Kidney (tissue), 14 donors: Measurements from ENCODE around the gene NTHL1. TPM values are rescaled to one million over a fixed set of nuclear protein-coding genes. Genes with fewer than 3 reads are reported as not detected.

ENCODE experiments used
- DNase-seq, 5 donors: peaks; one replicate each; pipeline ENCODE4 v3.0.0-alpha.2; 2013 to 2020
- FAIRE-seq: peaks from 2 replicates; lab custom pipeline; 2012; peaks lifted over from hg19 to GRCh38; lab: Jason Lieb, UNC
- H3K27ac ChIP-seq, 2 donors: one replicate each; pipeline ENCODE4 v1.7.0; 2013; ENCODE audit warnings: low read depth in 2 of 2, low read length in 2 of 2, inconsistent platforms in 1 of 2
- H3K27me3 ChIP-seq: one replicate; pipeline ENCODE4 v1.7.1; 2013; ENCODE audit warnings: low read length, inconsistent platforms; ENCODE audit not compliant: control insufficient read depth, insufficient read depth
- H3K36me3 ChIP-seq, 3 donors: one replicate each; pipeline versions ENCODE4 v1.7.0 to v1.7.1; 2013; ENCODE audit warnings: low read length in 3 of 3, control low read depth in 1 of 3, inconsistent platforms in 1 of 3; ENCODE audit not compliant: insufficient read depth in 3 of 3, control insufficient read depth in 2 of 3
- H3K4me1 ChIP-seq, 3 donors: one replicate each; pipeline versions ENCODE4 v1.7.0 to v1.7.1; 2013; ENCODE audit warnings: low read length in 3 of 3, inconsistent platforms in 1 of 3, low read depth in 1 of 3; ENCODE audit not compliant: control insufficient read depth in 2 of 3, insufficient read depth in 2 of 3
- H3K4me3 ChIP-seq, 3 donors: one replicate each; pipeline versions ENCODE4 v1.7.0 to v1.8.1; 2013; ENCODE audit warnings: low read length in 3 of 3, control low read depth in 1 of 3, inconsistent platforms in 1 of 3
- H3K9ac ChIP-seq, 3 donors: one replicate each; pipeline versions ENCODE4 v1.7.0 to v1.7.1; 2013; ENCODE audit warnings: low read length in 3 of 3, control low read depth in 1 of 3, inconsistent platforms in 1 of 3
- H3K9me3 ChIP-seq, 3 donors: one replicate each; pipeline versions ENCODE4 v1.7.0 to v1.7.1; 2013; ENCODE audit warnings: low read length in 3 of 3, control low read depth in 1 of 3, inconsistent platforms in 1 of 3; ENCODE audit not compliant: control insufficient read depth in 2 of 3, insufficient read depth in 1 of 3
- CTCF ChIP-seq: IDR thresholded peaks from 3 replicates; pipeline ENCODE4 v1.5.1; 2012; ENCODE audit warnings: mild to moderate bottlenecking, moderate library complexity, borderline replicate concordance; ENCODE audit not compliant: insufficient read depth; ENCODE audit errors: extremely low read depth
- intact Hi-C: fragments of 100-400 bp; cut with DNase I; formaldehyde crosslinking; loops from one replicate; pipeline ENCODE4 v1.11.1; 2022
- polyA plus RNA-seq: library from polyadenylated mRNA; stranded (reverse); fragments of 350-450 nt; fragmentation: Illumina TruSeq; extraction: RNeasy Lipid Tissue Mini Kit (QIAGEN cat#74804); gene quantifications from one replicate; pipeline ENCODE4 v1.2.3, GENCODE V29; 2014; ENCODE audit warnings: low read depth, low replicate concordance; ENCODE audit not compliant: insufficient read depth
- total RNA-seq: library from RNA; stranded (reverse); fragmentation: NEBNext Ultra II Directional; extraction: Animal tissue kit (Norgen Biotek cat#: 25700); gene quantifications from one replicate; pipeline ENCODE4 v1.2.1, GENCODE V29; 2021
- donor health status: control.
- donor health status: control.
- donor health status: control.
- donor health status: control.
- donor health status: control.
- donor health status: DM: yes; HTN: yes; CAD: no.
- donor health status: Normal renal cell carcinoma (clear cell type).

The NTHL1 gene
- total and polyA plus RNA-seq, 2 donors from 2014 or later: 15.3 to 36.0 TPM

DNA sequence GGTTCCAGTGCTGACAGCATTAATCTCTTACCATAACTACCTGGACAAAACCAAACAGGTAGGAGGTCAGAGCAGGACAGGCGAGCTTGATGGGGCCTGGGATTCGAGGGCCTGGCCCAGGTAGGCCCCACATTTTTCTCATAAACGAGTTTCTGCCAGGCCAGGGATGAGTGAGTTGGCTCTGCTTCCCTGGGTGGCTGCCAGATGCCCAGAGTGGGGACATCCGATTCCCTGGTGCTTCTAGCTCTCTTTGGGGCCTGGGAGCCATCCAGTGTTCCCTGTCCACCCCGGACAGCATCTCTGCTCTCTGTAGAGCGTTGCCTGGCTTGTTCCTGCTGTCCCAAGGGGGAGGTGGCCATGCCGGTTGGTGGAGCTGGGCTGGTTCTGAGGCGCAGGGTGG is 25.3 kb upstream of the NTHL1 start:
- peaks cover 0 to 41% (median 10%) of the 10 kb centered on the region in 3 donors for H3K36me3 ChIP-seq
- no peak for FAIRE-seq
- intact Hi-C loops: no loop called here
- H3K4me3 ChIP-seq: no peak overlapping the region
- DNase-seq: no peak
- H3K9me3 ChIP-seq: no peaks in the 10 kb centered on the region
- H3K27ac ChIP-seq: no peak overlapping the region
- H3K27me3 ChIP-seq: no peaks in the 10 kb centered on the region
- H3K9ac ChIP-seq: no peak overlapping the region
- no peaks in the 10 kb centered on the region for H3K4me1 ChIP-seq
- TF ChIP-seq CTCF: no peak

- intact Hi-C loops: no loop called here
- no peak overlapping the region for H3K4me3 ChIP-seq
- no peak overlapping the region for H3K27ac ChIP-seq
- TF ChIP-seq CTCF: no peak
- FAIRE-seq: no peak
- H3K9ac ChIP-seq: no peak overlapping the region
- H3K9me3 ChIP-seq: no peaks in the 10 kb centered on the region
- no peaks in the 10 kb centered on the region for H3K4me1 ChIP-seq
- H3K36me3 ChIP-seq: peaks cover 0 to 36% (median 10%) of the 10 kb centered on the region in 3 donors
- no peak for DNase-seq
- no peaks in the 10 kb centered on the region for H3K27me3 ChIP-seq
These were observed 24.0 kb upstream of the NTHL1 start for GRCh38 chr16:2071454-2072202.

GRCh38 chr16:2070576-2071453 is 23.2 kb upstream of the NTHL1 start:
- intact Hi-C loops: no loop called here
- H3K4me1 ChIP-seq: no peaks in the 10 kb centered on the region
- FAIRE-seq (no peak), DNase-seq (no peak)
- no peak overlapping the region for H3K27ac ChIP-seq
- H3K36me3 ChIP-seq: peaks cover 2 to 40% (median 15%) of the 10 kb centered on the region in 3 donors
- H3K27me3 ChIP-seq: no peaks in the 10 kb centered on the region
- no peak for TF ChIP-seq CTCF
- H3K4me3 ChIP-seq: no peak overlapping the region
- no peaks in the 10 kb centered on the region for H3K9me3 ChIP-seq
- H3K9ac ChIP-seq: no peak overlapping the region
